Cardiac septum (tissue), 1 donor: ENCODE data around the gene PSMD8. TPM values are rescaled to one million over a fixed set of nuclear protein-coding genes. Genes with fewer than 3 reads are reported as not detected.
"Not testable (repeated sequence)": the region's sequence is repeated elsewhere in the genome, so short reads cannot be mapped to it uniquely, and the experiment has no call there.

Experiments
- DNase-seq: peaks from one replicate; pipeline ENCODE4 v3.0.0-alpha.2; 2020; ENCODE audit warnings: low spot score
- intact Hi-C: fragments of 100-400 bp; cut with DNase I; formaldehyde crosslinking; loops from one replicate; pipeline ENCODE4 v1.14.0; 2022
- long read RNA-seq: library from polyadenylated mRNA; unstranded; transcript quantifications from one replicate; pipeline ENCODE4 v2.0.0, GENCODE V29; 2021
- total RNA-seq: library from RNA; stranded (reverse); fragmentation: NEBNext Ultra II Directional; extraction: Animal tissue kit (Norgen Biotek cat#: 25700); gene quantifications from one replicate; pipeline ENCODE4 v1.2.1, GENCODE V29; 2021
- donor health status: DM: no; HTN: no; CAD: no.

The PSMD8 gene
- total RNA-seq, result 283 TPM
- long read RNA-seq, transcript PSMD8-201 (7 exons, 1,553 nt), result major isoform, 423 of 479 reads
- long read RNA-seq, transcript PSMD8-208 (6 exons, 771 nt), result minor isoform, 6 of 479 reads
- long read RNA-seq, partial matches to known transcripts, result 30 of 479 reads
- long read RNA-seq, other reads (novel, unspliced or antisense), result 19 of 479 reads

DNA sequence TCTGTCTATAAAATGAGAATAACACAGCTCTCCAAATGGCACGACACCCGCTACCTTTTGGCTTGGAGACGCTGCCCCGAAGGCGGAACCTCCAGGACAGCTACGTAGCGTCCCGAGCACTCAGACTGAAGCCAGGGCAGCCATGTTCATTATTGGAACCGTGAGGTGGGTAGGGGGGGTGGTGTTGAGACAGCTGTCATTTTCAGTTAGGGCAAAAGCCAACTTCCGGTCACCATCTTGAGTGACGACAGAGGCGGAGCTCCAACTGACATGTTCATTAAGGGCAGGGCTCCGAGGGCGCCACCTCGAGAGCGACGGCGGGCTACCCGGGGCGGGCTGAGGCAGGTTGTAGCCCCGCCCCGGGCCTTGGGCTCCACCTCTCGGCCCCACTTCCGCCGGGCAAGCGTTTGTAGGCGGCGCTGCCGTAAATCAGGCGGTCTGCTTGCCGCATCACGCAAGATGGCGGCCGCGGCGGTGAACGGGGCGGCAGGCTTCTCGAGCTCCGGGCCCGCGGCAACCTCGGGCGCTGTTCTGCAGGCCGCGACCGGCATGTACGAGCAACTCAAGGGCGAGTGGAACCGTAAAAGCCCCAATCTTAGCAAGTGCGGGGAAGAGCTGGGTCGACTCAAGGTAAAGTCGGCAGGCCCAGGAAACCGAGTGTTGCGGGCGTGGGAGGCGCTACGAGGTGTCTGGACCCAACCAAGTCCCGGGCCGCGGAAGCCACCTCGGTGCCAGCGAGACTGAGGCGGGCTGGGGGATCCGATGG is at the start of gene PSMD8:
TSS of gene PSMD8 (plus strand) at position 240 of the 766 bp plus-strand sequence. CDS start at position 271, 31 bp downstream.
- intact Hi-C loops, result loop anchor here (1.0 to 2.0 kb wide), 2 partner anchors 28 to 38 kb away; partner anchors contain the start of gene FAM98C
- DNase-seq, result peak; percentile 100

DNA sequence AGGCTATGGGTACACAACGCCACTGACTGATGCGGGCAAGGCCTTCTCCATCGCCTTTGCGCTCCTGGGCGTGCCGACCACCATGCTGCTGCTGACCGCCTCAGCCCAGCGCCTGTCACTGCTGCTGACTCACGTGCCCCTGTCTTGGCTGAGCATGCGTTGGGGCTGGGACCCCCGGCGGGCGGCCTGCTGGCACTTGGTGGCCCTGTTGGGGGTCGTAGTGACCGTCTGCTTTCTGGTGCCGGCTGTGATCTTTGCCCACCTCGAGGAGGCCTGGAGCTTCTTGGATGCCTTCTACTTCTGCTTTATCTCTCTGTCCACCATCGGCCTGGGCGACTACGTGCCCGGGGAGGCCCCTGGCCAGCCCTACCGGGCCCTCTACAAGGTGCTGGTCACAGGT is 47.8 kb upstream of the PSMD8 start:
- DNase-seq, result no peak
- intact Hi-C loops, result loop anchor here (10.0 kb wide), 1 partner anchor 182 kb away; no protein-coding TSS in a partner anchor

DNA sequence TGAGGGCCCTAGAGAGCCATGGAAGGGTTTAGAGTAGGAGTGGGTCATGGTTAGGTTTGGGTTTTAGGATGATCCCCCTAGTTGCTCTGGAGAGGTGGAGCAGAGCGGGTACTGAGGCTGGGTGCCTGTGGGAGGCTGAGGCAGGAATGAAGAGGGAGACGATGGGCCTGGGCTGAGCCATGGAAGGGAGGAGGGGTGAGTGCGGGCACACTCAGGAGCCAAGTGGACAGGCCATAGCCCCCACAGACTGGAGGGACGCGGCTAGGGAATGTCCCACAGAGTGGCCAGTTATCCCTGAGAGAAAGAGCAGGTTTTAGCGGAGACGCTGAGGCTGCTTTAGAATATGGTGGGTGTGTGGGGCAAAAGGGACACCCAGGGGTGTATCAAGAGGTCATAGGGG is 44.7 kb upstream of the PSMD8 start:
- DNase-seq, result no peak
- intact Hi-C loops, result loop anchor here (10.0 kb wide), 1 partner anchor 185 kb away; no protein-coding TSS in a partner anchor

DNA sequence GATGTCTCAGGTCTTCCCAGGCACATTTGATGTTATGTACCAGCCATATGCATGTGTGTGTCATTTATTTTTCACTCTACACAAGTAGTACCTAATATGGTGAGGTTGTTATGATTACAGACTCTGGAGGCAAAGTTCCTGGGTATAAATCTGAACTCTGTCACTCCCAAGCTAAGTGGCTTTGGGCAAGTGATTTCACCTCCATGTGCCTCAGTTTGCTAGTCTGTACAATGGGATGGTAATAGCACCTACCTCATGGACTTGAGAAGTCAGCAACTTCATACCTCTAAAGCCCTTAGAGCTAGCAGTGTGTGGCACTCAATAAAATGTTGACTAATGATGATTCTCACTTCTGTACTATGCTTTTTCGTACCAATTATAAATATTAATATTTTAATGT is 42.6 kb upstream of the PSMD8 start:
- intact Hi-C loops, result no loop called here
- DNase-seq, result no peak

DNA sequence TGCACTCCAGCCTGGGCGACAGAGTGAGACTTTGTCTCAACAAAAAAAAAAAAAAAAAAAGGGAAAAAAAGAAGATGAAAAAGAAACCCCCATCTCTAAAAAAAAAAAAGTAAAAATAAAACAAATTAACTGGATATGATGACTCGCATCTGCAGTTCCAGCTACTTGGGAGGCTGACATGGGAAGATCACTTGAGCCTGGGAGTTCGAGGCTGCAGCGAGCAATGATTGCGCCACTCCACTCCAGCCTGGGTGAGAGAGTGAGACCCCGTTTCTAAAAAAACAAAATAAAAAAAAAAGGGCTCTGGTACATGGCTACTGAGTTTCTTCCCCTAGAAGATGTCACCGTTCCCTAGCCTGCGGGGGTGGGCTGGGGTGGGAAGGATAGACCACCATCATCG is 41.1 kb upstream of the PSMD8 start:
- intact Hi-C loops, result no loop called here
- no peak for DNase-seq

DNA sequence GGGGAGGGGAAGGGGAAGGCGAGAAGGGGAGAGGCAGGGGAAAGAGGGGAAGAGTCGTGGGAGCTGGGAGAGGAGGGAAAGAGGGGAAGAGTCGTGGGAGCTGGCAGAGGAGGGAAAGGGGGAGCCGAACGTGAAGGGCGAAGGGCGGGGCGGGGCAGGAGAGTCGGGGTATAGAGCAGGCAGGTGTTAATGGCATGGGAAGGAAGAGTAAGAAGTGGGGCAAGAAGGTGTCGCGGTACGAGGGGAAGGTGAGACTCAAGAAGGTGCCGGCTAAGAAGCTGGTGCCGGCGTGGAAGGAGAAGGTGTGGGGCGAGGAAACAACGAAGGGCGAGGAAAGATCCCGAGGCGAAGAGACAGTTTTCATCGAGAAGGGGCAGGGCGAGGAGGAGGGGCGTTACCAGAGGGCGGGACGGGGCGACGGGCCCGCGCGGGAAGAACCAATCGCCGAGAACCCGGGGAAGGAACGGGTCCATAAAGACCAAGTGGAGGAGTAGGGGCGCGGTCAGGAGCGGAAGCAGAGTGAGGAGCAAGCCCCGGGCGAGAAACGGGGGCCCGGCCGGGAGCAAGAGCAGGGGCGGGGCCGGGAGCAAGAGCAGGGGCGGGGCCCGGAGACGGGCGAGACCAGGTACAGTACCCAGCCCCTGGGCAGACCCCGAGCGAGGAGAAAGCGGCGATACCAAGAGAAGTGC is 38.3 kb upstream of the PSMD8 start:
- intact Hi-C loops, result loop anchor here (1.0 to 5.0 kb wide), 4 partner anchors 38 to 429 kb away; partner anchors contain the start of genes PSMD8, SIPA1L3 and WDR87
- DNase-seq, result peak; percentile 97

DNA sequence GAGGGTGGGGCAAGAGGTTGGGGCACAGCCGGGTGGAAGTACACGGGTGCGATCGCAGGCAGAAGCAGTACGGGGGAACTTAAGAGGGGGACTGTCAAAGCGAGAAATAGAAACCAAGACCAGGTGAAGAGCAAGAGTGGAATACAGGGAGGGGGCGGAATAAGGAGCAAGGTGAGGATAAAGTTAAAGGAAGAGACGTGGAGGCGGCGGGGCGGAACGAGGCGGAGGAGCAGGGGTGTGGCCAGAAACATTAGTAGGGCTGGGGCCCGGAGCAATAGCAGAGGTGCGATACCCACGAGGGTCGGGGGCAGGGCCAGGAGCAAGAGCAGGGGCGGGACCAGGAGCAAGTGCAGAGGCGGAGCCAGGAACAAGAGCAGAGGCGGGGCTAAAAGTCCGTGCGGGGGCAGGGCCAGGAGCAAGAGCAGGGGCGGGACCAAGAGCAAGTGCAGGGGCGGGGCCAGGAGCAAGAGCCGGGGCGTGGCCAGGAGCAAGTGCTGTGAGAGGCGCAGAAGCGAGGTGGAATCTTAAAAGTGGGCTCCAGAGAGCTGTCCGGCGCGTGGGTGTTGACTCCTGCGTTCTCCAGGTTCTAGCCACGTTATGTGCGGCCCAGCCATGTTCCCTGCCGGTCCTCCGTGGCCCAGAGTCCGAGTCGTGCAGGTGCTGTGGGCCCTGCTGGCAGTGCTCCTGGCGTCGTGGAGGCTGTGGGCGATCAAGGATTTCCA is 37.6 kb upstream of the PSMD8 start:
- peak; percentile 98 for DNase-seq
- intact Hi-C loops, result loop anchor here (1.0 to 5.0 kb wide), 2 partner anchors 38 to 429 kb away; partner anchors contain the start of genes PSMD8, SIPA1L3 and WDR87

DNA sequence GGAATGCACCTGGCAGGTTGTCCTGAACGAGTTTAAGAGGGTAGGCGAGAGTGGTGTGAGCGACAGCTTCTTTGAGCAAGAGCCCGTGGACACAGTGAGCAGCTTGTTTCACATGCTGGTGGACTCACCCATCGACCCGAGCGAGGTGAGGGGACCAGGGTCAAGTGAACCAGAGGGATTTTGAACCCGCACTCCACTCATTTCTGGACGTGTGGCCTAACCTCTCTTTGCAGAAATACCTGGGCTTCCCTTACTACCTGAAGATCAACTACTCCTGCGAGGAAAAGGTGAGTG is 37.1 kb upstream of the PSMD8 start:
- intact Hi-C loops, result loop anchor here (5.0 kb wide), 1 partner anchor 430 kb away; the partner anchor contains the start of genes SIPA1L3 and WDR87
- DNase-seq, result no peak

DNA sequence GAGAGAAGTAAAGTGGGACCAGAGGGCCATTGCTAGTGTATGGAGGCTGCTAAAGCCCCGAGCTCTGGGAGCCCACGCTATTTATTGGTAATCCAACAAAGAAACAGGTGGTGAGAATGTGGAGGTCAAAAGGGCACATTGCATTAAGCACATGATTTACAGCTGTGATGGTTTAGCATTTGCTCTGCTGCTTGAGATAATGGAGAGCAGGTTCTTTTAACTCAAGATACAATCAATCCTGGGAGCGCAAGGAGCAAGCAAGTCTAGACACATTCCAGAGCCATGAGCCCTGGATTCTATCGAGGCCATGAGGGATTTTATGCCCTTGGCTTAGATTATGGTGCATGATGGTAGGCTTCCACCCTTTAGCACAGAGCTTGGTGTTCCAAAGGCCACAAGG is 35.4 kb upstream of the PSMD8 start:
- intact Hi-C loops, result loop anchor here (5.0 kb wide), 1 partner anchor 432 kb away; the partner anchor contains the start of genes SIPA1L3 and WDR87
- not testable (repeated sequence) for DNase-seq

DNA sequence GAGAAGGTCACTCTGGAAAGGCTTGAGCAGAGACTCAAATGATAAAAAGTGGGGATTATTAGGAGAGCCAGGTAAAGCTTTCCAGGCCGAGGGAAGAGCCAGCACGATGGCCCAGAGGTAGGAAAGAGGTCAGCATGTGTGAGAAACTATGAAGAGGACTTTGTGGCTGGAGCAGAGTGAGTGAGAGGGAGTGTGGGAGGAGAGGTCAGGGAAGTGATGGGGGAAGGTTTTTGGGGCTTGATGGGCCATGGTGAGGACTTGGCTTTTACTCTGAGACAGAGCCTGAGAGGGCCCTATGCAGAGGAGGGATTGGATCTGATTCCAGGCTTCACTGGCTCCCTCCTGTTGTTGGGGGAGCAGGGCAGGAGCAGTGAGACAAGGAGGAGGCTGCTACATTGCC is 33.4 kb upstream of the PSMD8 start:
- intact Hi-C loops, result no loop called here
- no peak for DNase-seq

DNA sequence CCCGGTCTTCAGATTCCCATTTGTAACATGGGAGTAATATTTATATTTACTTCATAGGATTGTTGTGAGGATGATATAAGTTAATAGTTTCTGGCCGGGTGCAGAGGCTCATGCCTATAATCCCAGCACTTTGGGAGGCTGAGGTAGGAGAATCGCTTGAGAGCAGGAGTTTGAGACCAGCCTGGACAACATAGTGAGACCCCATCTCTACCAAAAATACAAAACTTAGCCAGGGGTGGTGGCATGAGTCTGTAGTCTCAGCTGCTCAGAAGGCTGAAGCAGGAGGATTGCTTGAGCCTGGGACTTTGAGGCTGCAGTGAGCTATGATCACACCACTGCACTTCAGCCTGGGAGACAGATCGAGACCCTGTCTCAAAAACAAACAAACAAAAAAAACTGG is 27.5 kb upstream of the PSMD8 start:
- DNase-seq, result no peak

DNA sequence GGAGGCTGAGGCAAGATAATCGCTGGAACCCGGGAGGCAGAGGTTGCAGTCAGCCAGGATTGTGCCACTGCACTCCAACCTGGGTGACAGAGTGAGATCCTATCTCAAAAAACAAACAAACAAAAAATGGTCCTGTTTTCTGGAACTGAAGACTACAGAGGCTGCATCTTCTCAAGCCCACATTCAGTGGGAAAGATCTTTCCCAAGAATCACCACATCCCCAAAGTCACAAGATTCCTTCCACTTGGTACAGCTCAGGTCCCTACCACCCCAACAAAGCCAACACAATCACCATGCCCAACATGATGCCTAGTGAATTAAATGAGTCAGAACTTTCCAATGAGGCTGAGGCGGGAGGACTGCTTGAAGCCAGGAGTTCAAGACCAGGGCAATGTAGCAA is 23.5 kb upstream of the PSMD8 start:
- no peak for DNase-seq
- intact Hi-C loops, result no loop called here

More for the DNA sequence above, 27.5 kb upstream of the PSMD8 start:
- intact Hi-C loops, result no loop called here

DNA sequence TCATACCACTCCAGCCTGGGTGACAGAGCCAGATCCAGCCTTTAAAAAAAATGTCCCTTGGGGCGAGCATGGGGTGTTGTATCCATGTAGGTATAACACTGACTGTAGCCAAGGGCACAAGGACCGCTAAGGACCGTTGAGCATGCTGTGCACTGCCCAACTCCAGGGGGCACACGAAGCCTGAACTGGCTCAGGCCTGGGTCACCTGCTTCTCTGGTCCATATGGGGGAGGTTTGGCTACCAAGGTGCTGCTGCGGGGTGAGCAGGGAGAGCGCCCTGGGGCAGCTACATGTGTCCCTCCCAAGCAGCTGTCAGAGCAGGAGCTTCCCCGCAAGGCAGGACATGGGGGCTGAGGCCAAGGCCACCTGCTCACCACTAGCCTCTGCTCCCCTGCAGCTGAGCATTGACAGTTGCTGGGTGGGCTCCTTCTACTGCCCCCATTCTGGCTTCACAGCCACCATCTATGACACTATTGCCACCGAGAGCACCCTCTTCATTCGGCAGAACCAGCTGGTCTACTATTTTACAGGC is 22.4 kb upstream of the PSMD8 start:
- DNase-seq, result no peak
- intact Hi-C loops, result no loop called here

DNA sequence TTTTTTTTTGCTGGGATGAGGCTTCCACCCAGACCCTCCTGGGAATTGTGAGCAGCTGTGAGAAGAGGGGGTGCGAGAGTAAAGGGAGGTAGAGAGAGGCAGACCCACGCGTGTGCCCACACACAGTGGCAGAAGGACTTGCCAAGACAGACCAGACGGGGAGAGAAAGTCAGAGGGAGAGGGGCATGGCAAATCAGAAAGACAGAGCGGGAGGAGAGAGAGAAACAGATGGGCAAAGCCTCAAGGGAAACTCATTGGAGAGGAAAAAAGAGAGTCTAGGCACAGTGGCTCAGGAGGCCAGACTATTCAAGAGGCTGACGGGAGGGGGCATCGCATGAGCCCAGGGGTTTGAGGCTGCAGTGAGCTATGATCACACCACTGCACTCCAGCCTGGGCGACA is 21.8 kb upstream of the PSMD8 start:
- DNase-seq, result no peak
- intact Hi-C loops, result no loop called here

DNA sequence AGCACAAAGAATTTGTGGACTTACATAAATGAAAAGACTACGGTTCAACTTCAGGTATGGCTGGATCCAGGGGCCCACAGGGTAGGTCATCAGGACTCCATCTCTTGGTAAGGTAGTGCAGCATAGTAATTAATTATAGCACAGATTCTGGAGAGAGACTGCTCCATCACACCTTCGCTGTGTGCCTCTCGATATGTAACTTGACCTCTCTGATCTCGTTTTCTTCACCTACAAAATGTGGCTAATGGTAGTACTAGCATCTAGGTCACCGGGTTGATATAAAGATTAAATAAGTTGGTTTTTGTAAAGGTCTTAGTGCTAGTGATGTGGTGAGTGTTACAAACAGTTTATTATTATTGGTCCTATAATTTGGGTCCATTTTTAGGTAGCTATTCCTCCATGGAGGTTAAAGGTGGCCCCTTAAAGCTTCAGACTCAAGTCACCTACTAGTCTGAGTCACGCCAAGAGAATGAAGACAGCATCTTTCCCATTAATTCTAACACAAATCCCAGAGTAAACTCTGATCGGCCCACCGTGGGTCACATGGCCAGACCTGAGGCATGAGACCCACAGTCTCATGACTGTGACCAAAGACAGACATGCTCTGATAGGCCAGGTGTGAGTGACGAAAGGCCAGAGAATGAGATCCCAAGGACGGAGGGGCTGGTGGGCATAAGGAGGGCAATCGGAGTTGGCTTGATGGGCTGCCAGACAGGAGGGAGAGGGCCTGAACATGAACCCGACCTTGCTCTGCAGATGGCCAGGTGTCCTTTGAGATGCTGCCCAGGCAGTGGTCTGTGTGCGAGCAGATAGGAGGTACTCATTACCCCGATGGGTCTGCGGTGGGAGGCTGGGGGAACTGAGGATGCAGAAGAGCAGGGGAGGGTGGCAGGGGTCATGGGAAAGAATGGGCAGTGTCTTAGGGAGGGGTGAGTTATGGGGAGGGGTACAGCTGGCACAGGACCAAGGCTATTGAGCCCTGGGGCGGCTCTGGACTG is 18.3 kb upstream of the PSMD8 start:
- no peak for DNase-seq
- intact Hi-C loops, result no loop called here

DNA sequence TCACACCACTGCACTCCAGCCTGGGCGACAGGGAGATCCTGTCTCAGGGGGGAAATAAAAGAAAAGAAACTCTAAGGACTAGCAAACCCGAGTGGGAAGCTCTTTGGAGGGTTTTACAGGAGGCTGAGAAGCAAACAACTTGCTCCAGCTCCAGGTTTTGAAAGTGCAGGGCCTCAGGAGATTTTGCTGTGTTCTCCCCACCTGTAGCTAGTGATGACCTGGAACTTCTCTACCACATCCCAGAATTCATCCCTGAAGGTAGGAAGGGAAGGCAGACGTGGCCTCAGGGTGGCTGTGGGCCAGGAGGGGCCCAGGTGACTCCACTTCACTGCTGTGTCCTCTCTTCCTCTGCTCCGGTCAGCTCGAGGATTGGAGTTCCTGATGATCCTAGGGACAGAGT is 16.3 kb upstream of the PSMD8 start:
- intact Hi-C loops, result no loop called here
- no peak for DNase-seq

DNA sequence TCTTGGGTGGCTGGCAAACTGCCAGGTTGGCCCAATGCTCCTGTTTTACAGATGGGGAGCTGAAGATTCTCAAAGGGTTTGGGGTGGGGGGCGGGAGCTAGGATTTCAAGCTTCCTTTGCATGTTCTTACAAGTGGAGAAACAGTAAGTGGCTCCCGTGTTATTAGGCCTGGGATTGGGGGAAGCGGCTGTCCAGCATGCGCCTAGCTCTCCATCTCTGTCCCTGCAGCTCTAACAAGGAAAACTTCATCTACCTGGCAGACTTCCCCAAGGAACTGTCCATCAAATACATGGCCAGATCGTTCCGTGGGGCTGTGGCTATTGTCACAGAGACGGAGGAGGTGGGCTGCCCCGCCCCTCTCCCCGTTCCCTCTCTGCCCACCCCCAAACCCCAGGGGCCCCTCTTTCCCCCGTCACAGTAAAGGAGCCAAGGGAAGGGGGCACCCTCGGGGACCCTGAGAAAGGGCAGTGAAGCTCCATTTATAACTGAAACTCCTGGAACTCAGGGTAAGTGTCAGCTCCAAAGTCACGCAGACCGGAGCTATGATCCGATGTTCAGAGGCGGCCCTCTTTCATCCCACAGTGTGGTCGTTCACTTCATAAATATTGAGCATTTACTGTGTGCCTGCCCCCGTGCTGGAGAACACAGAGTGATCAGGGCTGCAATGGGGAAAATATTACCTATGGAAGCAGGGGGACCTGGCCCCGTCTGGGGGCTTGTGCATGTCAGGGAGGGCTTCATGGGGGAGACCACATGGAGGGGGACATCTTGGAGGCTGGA is 14.9 kb upstream of the PSMD8 start:
- intact Hi-C loops, result no loop called here
- DNase-seq, result no peak

DNA sequence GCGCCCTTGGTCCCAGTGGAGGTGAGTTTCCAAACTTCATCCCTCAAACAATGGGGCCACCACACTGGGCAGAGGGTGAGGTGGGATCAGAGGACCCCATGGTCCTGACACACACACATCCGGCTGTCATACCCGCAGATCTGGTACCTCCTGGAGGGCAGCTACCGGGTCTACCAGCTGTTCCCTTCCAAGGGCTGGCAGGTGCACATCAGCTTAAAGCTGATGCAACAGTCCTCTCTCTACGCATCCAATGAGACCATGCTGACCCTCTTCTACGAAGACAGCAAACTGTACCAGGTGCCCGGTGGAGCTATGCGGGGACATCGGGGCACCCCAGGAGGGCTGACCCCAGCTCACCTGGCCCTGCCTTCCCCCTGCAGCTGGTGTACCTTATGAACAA is 14.0 kb upstream of the PSMD8 start:
- DNase-seq, result no peak
- intact Hi-C loops, result no loop called here
